ENCODE data around the gene CFAP91.

The CFAP91 gene

DNA sequence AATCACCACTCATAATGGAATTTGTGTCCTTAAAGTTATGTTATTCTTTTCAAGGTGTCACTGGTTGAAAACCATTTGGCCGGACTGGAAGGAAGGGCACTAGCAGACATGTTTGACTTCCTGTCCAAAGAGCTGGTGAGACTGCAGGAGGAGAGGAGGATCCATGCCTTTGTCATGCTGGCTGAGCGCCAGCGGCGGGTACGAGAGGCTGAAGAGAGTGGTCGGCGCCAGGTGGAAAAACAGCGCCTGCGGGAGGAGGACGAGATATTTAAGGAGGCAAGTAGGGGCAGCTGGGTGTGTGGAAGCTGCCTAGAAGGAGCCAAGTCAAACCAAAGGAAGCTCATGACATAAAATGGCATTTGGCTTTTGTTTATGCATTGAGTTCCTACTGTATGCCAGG is 41.1 kb downstream of the CFAP91 start:
- no peak for DNase-seq (ENCODE audit: low spot score)

- no peak for DNase-seq (ENCODE audit: low spot score)
Observed at GRCh38 chr3:119745942-119746341, 43.1 kb downstream of the CFAP91 start.

DNA sequence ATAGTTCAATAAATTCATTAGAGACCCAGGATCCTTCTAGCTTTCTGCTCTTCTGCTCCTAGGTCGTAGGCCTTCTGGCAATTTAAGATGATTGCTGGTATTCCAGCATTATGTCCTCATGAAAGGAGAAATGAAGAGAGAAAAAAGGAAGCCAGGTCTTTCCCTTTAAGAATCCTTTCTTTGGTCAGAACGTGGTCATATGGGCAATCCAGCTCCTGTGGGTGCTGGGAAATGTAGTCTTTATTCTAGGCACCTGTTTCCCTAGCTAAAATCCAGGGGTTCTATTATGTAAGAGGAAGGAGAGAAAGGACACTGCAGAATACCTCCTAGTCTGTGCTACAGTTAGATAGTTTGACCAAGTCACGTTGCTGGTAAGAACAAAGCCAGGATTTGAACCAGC is 43.6 kb downstream of the CFAP91 start:
- no peak for DNase-seq (ENCODE audit: low spot score)

DNA sequence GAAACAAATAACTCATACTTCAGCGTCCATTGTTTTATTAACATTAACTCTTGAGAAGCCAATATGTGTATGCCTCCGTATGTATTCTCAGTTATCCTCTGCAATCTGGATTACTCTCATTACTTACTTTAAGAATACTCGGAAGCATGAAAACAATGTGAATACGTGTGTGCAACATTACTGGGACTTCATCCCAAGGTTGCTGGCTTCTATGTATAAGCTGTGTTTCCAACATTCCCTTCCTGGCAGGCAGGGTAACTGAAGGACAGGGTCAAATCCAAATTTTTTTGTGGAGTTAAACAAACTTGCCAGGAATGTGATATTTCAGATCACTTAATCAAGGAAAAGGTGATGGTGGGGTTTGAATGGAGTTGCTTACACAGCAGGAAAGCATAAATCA is 44.5 kb downstream of the CFAP91 start:
- DNase-seq (ENCODE audit: low spot score) = no peak

DNA sequence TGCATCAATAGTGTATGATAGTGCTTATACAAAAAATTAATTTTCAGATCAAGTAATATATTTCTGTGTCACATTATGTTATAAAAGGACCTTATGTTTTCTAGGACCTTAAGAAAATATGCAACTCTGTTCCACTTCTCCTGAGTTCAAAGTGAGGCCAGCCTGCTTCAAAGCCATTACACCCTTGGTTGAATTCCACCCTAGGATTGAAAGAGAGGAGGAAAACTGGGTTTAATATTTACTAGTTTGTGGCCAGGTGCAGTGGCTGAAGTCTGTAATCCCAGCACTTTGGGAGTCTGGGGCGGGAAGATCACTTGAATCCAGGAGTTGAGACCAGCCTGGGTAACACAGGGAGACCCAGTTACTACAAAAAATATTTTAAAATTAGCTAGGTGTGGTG is 46.2 kb downstream of the CFAP91 start:
- no peak for DNase-seq (ENCODE audit: low spot score)

DNA sequence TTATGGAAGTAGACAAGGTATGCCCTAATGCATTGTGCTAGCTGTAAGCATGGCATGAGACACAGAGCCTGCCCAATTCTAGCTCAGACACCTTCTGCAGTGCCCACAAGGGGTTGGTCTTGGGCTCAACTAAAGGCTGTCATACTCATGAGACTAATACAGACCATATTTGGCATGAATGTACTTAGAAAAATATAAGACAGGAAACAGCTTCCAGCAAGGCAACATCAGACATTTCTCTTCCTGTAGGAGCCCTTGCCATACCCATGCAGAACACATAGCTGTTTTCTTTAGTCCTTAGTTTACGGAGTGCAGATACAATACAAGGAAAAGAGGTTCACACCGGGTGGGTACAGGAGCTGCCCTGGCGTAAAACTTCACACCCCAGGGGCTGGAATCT is 48.6 kb downstream of the CFAP91 start:
- no peak for DNase-seq (ENCODE audit: low spot score)
